Measurements from ENCODE around the gene TMEM184C.

- TF ChIP-seq CTCF (conservative IDR thresholded peaks at IDR 0.05 in 1 of 2, IDR thresholded peaks at IDR 0.05 in 1 of 2; ENCODE audit: low read depth in 1 of 2, low read length in 2 of 2) (no peak), EZH2 (IDR thresholded peaks at IDR 0.05; ENCODE audit: low read length, missing control alignments) (no peak)
These were observed 74.6 kb downstream of the TMEM184C start for GRCh38 chr4:147691820-147692219.
